ENCODE results near the gene DLGAP4. TPM values are rescaled to one million over a fixed set of nuclear protein-coding genes. Genes with fewer than 3 reads are reported as not detected.

DLGAP4 gene
- polyA plus RNA-seq, 2 of the 4 experiments (the other 2 are of a cell fraction): 11.9 to 36.7 TPM

- CTCF ChIA-PET: interaction anchor here (0.7 to 1.5 kb wide), 2 partner anchors 32 to 1576 kb away, joined by 3 to 7 read pairs; no protein-coding TSS in a partner anchor
- peak overlapping the region; percentile 54 to 83 for H3K27ac ChIP-seq
- H3K4me3 ChIP-seq: no peak overlapping the region
- WGBS (ENCODE audit: missing lambda C conversion rate): 88% methylated on average over 9 of the region's 9 CpGs
- POLR2A ChIA-PET: interaction anchor here (1.1 kb wide), 1 partner anchor 11 kb away, joined by 4 read pairs; no protein-coding TSS in a partner anchor
- H3K4me1 ChIP-seq: peaks cover 85% of the 10 kb centered on the region
- ATAC-seq (no peak), DNase-seq (ENCODE audit: low read depth in 1 of 2, low spot score in 1 of 2) (no peak), FAIRE-seq (no peak)
- no peaks in the 10 kb centered on the region for H3K9me3 ChIP-seq
- no peak for TF ChIP-seq POLR2A (IDR thresholded peaks at IDR 0.05; ENCODE audit: low read length)
- TF ChIP-seq GATA3 (IDR thresholded peaks at IDR 0.05; ENCODE audit: borderline replicate concordance): no peak
- TF ChIP-seq ZC3H11A (IDR thresholded peaks at IDR 0.05): no peak
- TF ChIP-seq PHF8 (IDR thresholded peaks at IDR 0.05; ENCODE audit: borderline replicate concordance, low read depth): no peak
- no peak for TF ChIP-seq HOXB5 (CRISPR knock-in tag; IDR thresholded peaks at IDR 0.05)
- TF ChIP-seq RAD21 (conservative IDR thresholded peaks at IDR 0.05 in 1 of 2, IDR thresholded peaks at IDR 0.05 in 1 of 2): no peak
- no peak for TF ChIP-seq NFE2L2 (conservative IDR thresholded peaks at IDR 0.05; ENCODE audit: low read length)
- TF ChIP-seq JUNB (IDR thresholded peaks at IDR 0.05): no peak
- no peak for TF ChIP-seq ESRRA (IDR thresholded peaks at IDR 0.05; ENCODE audit: borderline replicate concordance, low read length)
- TF ChIP-seq FOSB (CRISPR knock-in tag; IDR thresholded peaks at IDR 0.05): no peak
- TF ChIP-seq, protein P1, sequence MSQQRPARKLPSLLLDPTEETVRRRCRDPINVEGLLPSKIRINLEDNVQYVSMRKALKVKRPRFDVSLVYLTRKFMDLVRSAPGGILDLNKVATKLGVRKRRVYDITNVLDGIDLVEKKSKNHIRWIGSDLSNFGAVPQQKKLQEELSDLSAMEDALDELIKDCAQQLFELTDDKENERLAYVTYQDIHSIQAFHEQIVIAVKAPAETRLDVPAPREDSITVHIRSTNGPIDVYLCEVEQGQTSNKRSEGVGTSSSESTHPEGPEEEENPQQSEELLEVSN (IDR thresholded peaks at IDR 0.05; ENCODE audit: borderline replicate concordance, low read depth): no peak
- no peak for TF ChIP-seq FOSL2 (IDR thresholded peaks at IDR 0.05)
- no peak for TF ChIP-seq FOSL2 (CRISPR knock-in tag; IDR thresholded peaks at IDR 0.05)
- TF ChIP-seq REST (IDR thresholded peaks at IDR 0.05): no peak
- no peak for TF ChIP-seq KDM1A (IDR thresholded peaks at IDR 0.05; ENCODE audit: low read depth)
- no peak for TF ChIP-seq POLR2AphosphoS2 (conservative IDR thresholded peaks at IDR 0.05; ENCODE audit: low read length)
- no peak for TF ChIP-seq HEYL (CRISPR knock-in tag; IDR thresholded peaks at IDR 0.05)
- H3K4me2 ChIP-seq: peak overlapping the region; percentile 82
These were observed 165.9 kb downstream of the DLGAP4 start for GRCh38 chr20:36471885-36472636.

- POLR2A ChIA-PET: interaction anchor here (1.0 to 1.1 kb wide), 2 partner anchors 9 to 12 kb away, joined by 4 read pairs; no protein-coding TSS in a partner anchor
- no peak overlapping the region for H3K4me3 ChIP-seq
- TF ChIP-seq CBX8 (IDR thresholded peaks at IDR 0.05): no peak
- no peak for TF ChIP-seq JUN (IDR thresholded peaks at IDR 0.05)
- no peak for TF ChIP-seq HDAC2 (IDR thresholded peaks at IDR 0.05)
- TF ChIP-seq FOSB (CRISPR knock-in tag; IDR thresholded peaks at IDR 0.05): no peak
- TF ChIP-seq ZC3H11A (IDR thresholded peaks at IDR 0.05): no peak
- TF ChIP-seq, protein P2, sequence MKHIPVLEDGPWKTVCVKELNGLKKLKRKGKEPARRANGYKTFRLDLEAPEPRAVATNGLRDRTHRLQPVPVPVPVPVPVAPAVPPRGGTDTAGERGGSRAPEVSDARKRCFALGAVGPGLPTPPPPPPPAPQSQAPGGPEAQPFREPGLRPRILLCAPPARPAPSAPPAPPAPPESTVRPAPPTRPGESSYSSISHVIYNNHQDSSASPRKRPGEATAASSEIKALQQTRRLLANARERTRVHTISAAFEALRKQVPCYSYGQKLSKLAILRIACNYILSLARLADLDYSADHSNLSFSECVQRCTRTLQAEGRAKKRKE (CRISPR knock-in tag; IDR thresholded peaks at IDR 0.05; ENCODE audit: low read depth): no peak
- TF ChIP-seq USF2 (IDR thresholded peaks at IDR 0.05): no peak
- TF ChIP-seq ZSCAN20 (CRISPR knock-in tag; IDR thresholded peaks at IDR 0.05): no peak
- TF ChIP-seq KDM1A (IDR thresholded peaks at IDR 0.05; ENCODE audit: low read depth): no peak
- no peak for TF ChIP-seq EP300 (IDR thresholded peaks at IDR 0.05)
- TF ChIP-seq CHD4 (IDR thresholded peaks at IDR 0.05; ENCODE audit: borderline replicate concordance): no peak
- no peak for TF ChIP-seq PBX3 (IDR thresholded peaks at IDR 0.05)
- TF ChIP-seq ZNF302 (CRISPR knock-in tag; IDR thresholded peaks at IDR 0.05): no peak
- TF ChIP-seq, protein P1 (IDR thresholded peaks at IDR 0.05; ENCODE audit: borderline replicate concordance, low read depth): no peak
- TF ChIP-seq EHF (CRISPR knock-in tag; IDR thresholded peaks at IDR 0.05): no peak
- no peak for TF ChIP-seq TFCP2L1 (CRISPR knock-in tag; IDR thresholded peaks at IDR 0.05)
- no peak for TF ChIP-seq FOXS1 (CRISPR knock-in tag; IDR thresholded peaks at IDR 0.05)
These were observed 166.5 kb downstream of the DLGAP4 start for GRCh38 chr20:36472637-36473090.

More at GRCh38 chr20:36472637-36473090, 166.5 kb downstream of the DLGAP4 start:
- WGBS (ENCODE audit: missing lambda C conversion rate): 8% methylated on average over 6 of the region's 6 CpGs
- Histone ChIP-seq H3K9me3 (no peaks in the 10 kb centered on the region), H3K27ac (peak overlapping the region; percentile 54 to 83), H3K4me1 (peaks cover 79% of the 10 kb centered on the region), H3K4me2 (peak overlapping the region; percentile 82)
- CTCF ChIA-PET: interaction anchor here (0.7 to 1.5 kb wide), 5 partner anchors 9 to 1577 kb away, joined by 3 to 7 read pairs (median 3); no protein-coding TSS in a partner anchor
- ATAC-seq (peak; percentile 60 to 84; a peak in 4 of 6 replicates), DNase-seq (ENCODE audit: low read depth in 1 of 2, low spot score in 1 of 2) (peak; percentile 53 to 65), FAIRE-seq (no peak)
